ENCODE data around the gene TNS3. TPM values are rescaled to one million over a fixed set of nuclear protein-coding genes. Genes with fewer than 3 reads are reported as not detected.

TNS3 gene
- total RNA-seq, 1 experiment from 2014 or later: 143 TPM

DNA sequence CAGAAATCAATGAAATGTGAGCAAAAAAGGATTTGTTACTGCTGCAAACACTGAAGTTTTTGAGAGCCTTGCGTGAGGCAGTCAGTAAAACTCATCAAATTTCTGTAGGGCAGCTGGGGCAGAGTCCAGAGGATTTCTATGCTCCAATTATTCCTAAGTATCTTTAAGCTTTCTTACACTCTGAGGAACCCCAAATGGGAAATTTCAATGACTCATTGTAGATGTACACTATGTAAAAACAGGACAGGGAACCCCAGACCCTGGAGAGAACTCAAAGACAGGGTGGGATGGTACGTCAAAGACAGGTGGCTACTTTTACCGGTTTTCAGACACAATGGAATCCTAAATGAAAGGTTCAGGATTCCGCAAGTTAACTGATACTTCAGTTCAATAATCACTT lies 120.2 kb downstream of the TNS3 start:
- H3K27ac ChIP-seq: no peak overlapping the region
- no TSS peak for BruUV-seq (replicated peaks)

DNA sequence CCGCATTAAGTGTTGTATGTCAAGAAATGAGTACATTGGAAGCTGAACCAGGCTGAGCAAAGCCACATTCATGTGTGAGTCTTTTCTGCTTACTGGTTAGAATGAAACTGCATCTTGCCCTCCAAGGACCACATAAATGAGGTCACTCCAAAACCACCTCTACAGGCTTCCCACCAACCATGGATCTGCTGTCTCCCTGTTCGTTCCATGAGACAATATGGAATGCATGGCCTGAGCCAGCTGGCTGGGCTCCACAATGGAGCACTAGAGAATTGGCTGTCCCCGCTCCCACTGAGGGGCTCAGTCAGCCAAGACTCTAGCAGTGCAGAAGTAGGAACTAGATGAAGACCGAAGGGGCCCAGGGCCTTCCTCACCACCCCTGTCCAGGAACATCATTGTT lies 120.8 kb downstream of the TNS3 start:
- CTCF ChIA-PET: no interaction called here
- no peaks in the 10 kb centered on the region for H3K9me3 ChIP-seq (ENCODE audit: insufficient read depth, low read depth)
- H3K4me1 ChIP-seq (replicated peaks; ENCODE audit: insufficient read depth): peaks cover 6% of the 10 kb centered on the region
- BruUV-seq (replicated peaks): no TSS peak
- H4K20me1 ChIP-seq (ENCODE audit: insufficient read depth): peaks cover 87% of the 10 kb centered on the region
- intact Hi-C loops (cut with micrococcal nuclease; ENCODE audit: unreplicated experiment): no loop called here
- no peaks in the 10 kb centered on the region for H3K27me3 ChIP-seq (ENCODE audit: insufficient read depth, low read depth)
- no peak overlapping the region for H3K4me2 ChIP-seq
- no peaks in the 10 kb centered on the region for H3K9me2 ChIP-seq (ENCODE audit: insufficient read depth)
- TF ChIP-seq, protein P1, sequence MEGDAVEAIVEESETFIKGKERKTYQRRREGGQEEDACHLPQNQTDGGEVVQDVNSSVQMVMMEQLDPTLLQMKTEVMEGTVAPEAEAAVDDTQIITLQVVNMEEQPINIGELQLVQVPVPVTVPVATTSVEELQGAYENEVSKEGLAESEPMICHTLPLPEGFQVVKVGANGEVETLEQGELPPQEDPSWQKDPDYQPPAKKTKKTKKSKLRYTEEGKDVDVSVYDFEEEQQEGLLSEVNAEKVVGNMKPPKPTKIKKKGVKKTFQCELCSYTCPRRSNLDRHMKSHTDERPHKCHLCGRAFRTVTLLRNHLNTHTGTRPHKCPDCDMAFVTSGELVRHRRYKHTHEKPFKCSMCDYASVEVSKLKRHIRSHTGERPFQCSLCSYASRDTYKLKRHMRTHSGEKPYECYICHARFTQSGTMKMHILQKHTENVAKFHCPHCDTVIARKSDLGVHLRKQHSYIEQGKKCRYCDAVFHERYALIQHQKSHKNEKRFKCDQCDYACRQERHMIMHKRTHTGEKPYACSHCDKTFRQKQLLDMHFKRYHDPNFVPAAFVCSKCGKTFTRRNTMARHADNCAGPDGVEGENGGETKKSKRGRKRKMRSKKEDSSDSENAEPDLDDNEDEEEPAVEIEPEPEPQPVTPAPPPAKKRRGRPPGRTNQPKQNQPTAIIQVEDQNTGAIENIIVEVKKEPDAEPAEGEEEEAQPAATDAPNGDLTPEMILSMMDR (conservative IDR thresholded peaks at IDR 0.05): no peak
- TF ChIP-seq EZH2 (IDR thresholded peaks at IDR 0.05; ENCODE audit: low read depth): no peak
- H3K27ac ChIP-seq: no peak overlapping the region
- peaks cover 15% of the 10 kb centered on the region for H3K36me3 ChIP-seq (ENCODE audit: low read depth)
- POLR2A ChIA-PET (ENCODE audit: unreplicated experiment): no interaction called here
- no peak for DNase-seq
- peaks cover 66% of the 10 kb centered on the region for H3F3A ChIP-seq (ENCODE audit: insufficient read depth, low read depth)
- no peak overlapping the region for H2AFZ ChIP-seq
- H3K79me2 ChIP-seq (ENCODE audit: low read depth): peaks cover 95% of the 10 kb centered on the region
- no peak overlapping the region for H3K4me3 ChIP-seq

More for the DNA sequence above, 120.2 kb downstream of the TNS3 start:
- no peak overlapping the region for H2AFZ ChIP-seq
- TF ChIP-seq EZH2 (IDR thresholded peaks at IDR 0.05; ENCODE audit: low read depth): no peak
- TF ChIP-seq, protein P1 (conservative IDR thresholded peaks at IDR 0.05): no peak
- H3K9me3 ChIP-seq (ENCODE audit: insufficient read depth, low read depth): no peaks in the 10 kb centered on the region
- H3K4me2 ChIP-seq: no peak overlapping the region
- CTCF ChIA-PET: no interaction called here
- peaks cover 95% of the 10 kb centered on the region for H3K79me2 ChIP-seq (ENCODE audit: low read depth)
- peaks cover 21% of the 10 kb centered on the region for H3K36me3 ChIP-seq (ENCODE audit: low read depth)
- peaks cover 87% of the 10 kb centered on the region for H4K20me1 ChIP-seq (ENCODE audit: insufficient read depth)
- H3F3A ChIP-seq (ENCODE audit: insufficient read depth, low read depth): peaks cover 66% of the 10 kb centered on the region
- H3K27me3 ChIP-seq (ENCODE audit: insufficient read depth, low read depth): no peaks in the 10 kb centered on the region
- DNase-seq: no peak
- H3K9me2 ChIP-seq (ENCODE audit: insufficient read depth): no peaks in the 10 kb centered on the region
- peaks cover under 1% of the 10 kb centered on the region; the same call in 1 of the 2 replicates for H3K4me1 ChIP-seq (replicated peaks; ENCODE audit: insufficient read depth)
- H3K4me3 ChIP-seq: no peak overlapping the region
- intact Hi-C loops (cut with micrococcal nuclease; ENCODE audit: unreplicated experiment): no loop called here
- POLR2A ChIA-PET (ENCODE audit: unreplicated experiment): no interaction called here

- CTCF ChIA-PET: no interaction called here
Observed at GRCh38 chr7:47460251-47460989, 121.5 kb downstream of the TNS3 start.

More at GRCh38 chr7:47460251-47460989, 121.5 kb downstream of the TNS3 start:
- no peaks in the 10 kb centered on the region for H3K27me3 ChIP-seq (ENCODE audit: insufficient read depth, low read depth)
- POLR2A ChIA-PET (ENCODE audit: unreplicated experiment): no interaction called here
- H3K36me3 ChIP-seq (ENCODE audit: low read depth): peaks cover 12% of the 10 kb centered on the region; the same call in 1 of the 2 replicates
- H4K20me1 ChIP-seq (ENCODE audit: insufficient read depth): peaks cover 89% of the 10 kb centered on the region
- peaks cover 13% of the 10 kb centered on the region for H3K4me1 ChIP-seq (replicated peaks; ENCODE audit: insufficient read depth)
- no peaks in the 10 kb centered on the region for H3K9me3 ChIP-seq (ENCODE audit: insufficient read depth, low read depth)
- intact Hi-C loops (cut with micrococcal nuclease; ENCODE audit: unreplicated experiment): no loop called here
- no peak for TF ChIP-seq EZH2 (IDR thresholded peaks at IDR 0.05; ENCODE audit: low read depth)
- TF ChIP-seq, protein P1 (conservative IDR thresholded peaks at IDR 0.05): no peak
- DNase-seq: no peak
- H3K27ac ChIP-seq: no peak overlapping the region
- H3K79me2 ChIP-seq (ENCODE audit: low read depth): peaks cover 97% of the 10 kb centered on the region
- no peak overlapping the region for H2AFZ ChIP-seq
- peaks cover 71% of the 10 kb centered on the region for H3F3A ChIP-seq (ENCODE audit: insufficient read depth, low read depth)
- H3K9me2 ChIP-seq (ENCODE audit: insufficient read depth): no peaks in the 10 kb centered on the region
- H3K4me2 ChIP-seq: no peak overlapping the region
- H3K4me3 ChIP-seq: no peak overlapping the region
- BruUV-seq (replicated peaks): no TSS peak
